LNCaP clone FGC (cell line): ENCODE measurements around the gene PNPLA3.
A peak's percentile ranks its signal among the peaks of the same experiment; 100 is the strongest.

Experiments used
- DNase-seq: peaks from one replicate; pipeline ENCODE4 v3.0.0-alpha.2; 2011; ENCODE audit warnings: low read depth
- H3K4me3 ChIP-seq: 2 replicates; pipeline ENCODE4 v1.5.1; 2011; ENCODE audit warnings: mild to moderate bottlenecking, low read depth, low read length, control low read depth
- CTCF ChIP-seq: IDR thresholded peaks from 2 replicates; pipeline ENCODE4 v1.5.1; 2012; ENCODE audit warnings: mild to moderate bottlenecking; ENCODE audit not compliant: control insufficient read depth, insufficient read depth; ENCODE audit errors: extremely low read depth

The PNPLA3 gene

GRCh38 chr22:43991316-43992020 lies 67.9 kb downstream of the PNPLA3 start:
- no peak for DNase-seq
- no peak for TF ChIP-seq CTCF
- H3K4me3 ChIP-seq = no peak overlapping the region

DNA sequence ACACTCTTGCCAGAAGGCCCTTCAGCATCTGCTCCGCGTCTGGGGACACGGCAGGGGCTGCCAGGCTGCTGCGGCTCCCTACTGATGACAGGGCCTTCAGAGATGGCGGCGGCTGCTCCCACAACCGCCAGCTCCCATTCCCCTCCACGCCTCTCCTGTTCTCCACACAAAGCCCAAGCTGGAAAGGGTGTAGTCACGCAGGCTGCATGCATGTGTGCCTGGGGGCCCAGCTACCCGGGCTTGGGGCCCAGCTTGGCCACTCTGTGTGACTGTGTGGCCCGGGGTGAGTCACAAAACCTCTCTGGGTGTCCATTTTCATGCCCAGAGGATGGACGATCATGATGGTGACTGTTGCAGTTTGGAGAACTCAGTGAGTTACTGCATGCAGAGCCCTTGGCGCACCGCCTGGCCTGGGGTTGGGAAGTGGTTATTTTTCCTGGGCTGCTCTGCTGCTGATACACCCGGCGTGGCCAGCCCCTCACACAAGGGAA lies 68.8 kb downstream of the PNPLA3 start:
- no peak for TF ChIP-seq CTCF
- no peak overlapping the region for H3K4me3 ChIP-seq
- DNase-seq = no peak

- TF ChIP-seq CTCF = peak; percentile 79
- no peak for DNase-seq
- no peak overlapping the region for H3K4me3 ChIP-seq
Measured at GRCh38 chr22:43993072-43993760, 69.6 kb downstream of the PNPLA3 start.

DNA sequence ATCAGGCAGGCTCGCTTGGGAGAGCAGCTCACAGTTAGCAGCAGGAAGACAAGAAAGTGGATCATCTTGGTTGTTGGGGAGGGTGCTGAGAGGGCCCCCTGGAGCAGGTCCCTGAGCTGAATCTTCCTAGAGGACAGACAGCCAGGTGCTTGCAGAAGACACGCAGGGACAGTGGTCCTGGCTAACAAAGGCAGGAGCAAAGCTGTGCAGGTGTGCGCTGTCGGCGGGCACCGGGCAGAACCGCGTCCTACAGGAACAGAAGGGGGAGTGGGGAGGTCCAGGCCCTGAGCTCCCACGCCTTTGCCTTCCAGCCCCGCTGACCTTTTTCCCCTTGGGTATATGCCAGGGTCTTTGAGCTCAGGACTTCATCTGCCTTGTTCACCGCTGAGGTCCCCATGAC lies 70.4 kb downstream of the PNPLA3 start:
- no peak overlapping the region for H3K4me3 ChIP-seq
- TF ChIP-seq CTCF = no peak
- no peak for DNase-seq

- no peak for TF ChIP-seq CTCF
- H3K4me3 ChIP-seq = no peak overlapping the region
- no peak for DNase-seq
Measured at GRCh38 chr22:43994416-43994815, 70.8 kb downstream of the PNPLA3 start.

DNA sequence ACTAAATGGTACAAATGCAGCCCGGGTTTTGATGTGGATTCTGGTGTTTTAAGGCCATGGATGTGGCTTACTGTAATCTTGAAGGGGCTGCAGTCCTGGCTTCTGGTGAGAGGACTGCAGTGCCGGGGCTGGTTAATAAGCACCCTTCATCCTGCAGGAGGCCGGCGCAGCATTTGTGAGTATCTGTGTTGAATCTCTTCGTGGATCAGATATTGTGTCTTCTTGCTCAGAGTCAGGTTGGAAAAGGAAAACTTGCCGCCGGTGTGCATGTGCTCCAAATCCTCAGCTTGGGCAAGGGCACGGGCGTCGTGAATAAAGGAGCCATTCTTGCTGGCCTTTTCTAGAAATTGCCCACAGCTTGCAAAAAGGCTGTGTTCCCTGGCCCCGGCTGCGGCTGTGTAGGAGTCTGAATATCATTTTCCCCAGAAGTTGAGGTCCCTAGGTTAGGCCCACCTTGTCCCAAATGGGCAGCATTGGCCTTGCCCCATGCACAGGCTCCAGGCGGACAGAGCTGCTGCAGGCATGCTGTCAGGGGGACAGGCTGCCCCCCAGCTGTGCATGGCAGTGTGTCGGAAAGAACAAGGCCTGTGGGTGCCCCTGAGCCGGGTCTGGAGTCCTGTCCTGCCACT lies 71.6 kb downstream of the PNPLA3 start:
- no peak overlapping the region for H3K4me3 ChIP-seq
- no peak for TF ChIP-seq CTCF
- no peak for DNase-seq
